Activated naive CD4-positive, alpha-beta T cell treated with anti-CD3 and anti-CD28 coated beads for 36 hours (primary cell): ENCODE measurements around the gene FANCM. TPM values are rescaled to one million over a fixed set of nuclear protein-coding genes. Genes with fewer than 3 reads are reported as not detected.
"Not testable (repeated sequence)": the region's sequence is repeated elsewhere in the genome, so short reads cannot be mapped to it uniquely, and the experiment has no call there.

ENCODE experiments used
- CTCF ChIA-PET: fragments of 350-600 bp; sonication (Branson Sonifier 250); formaldehyde crosslinking; loops from one replicate; lab custom pipeline; 2021; ENCODE audit warnings: antibody characterized with exemption; lab: Charles Lee
- DNase-seq: peaks from one replicate; pipeline ENCODE4 v3.0.0-alpha.2; 2020
- H3K27ac Mint-ChIP-seq: one replicate; pipeline ENCODE4 v1.8.0; 2021; ENCODE audit warnings: mild to moderate bottlenecking, mixed read lengths
- H3K27me3 Mint-ChIP-seq: one replicate; pipeline ENCODE4 v1.8.0; 2021; ENCODE audit warnings: low read depth, mixed read lengths
- H3K36me3 Mint-ChIP-seq: one replicate; pipeline ENCODE4 v1.8.0; 2021; ENCODE audit warnings: low read depth, mixed read lengths
- H3K4me1 Mint-ChIP-seq: one replicate; pipeline ENCODE4 v1.8.0; 2021; ENCODE audit warnings: low read depth, mixed read lengths
- H3K4me3 Mint-ChIP-seq: one replicate; pipeline ENCODE4 v1.8.0; 2021; ENCODE audit warnings: mild to moderate bottlenecking, moderate library complexity, mixed read lengths
- H3K9me3 Mint-ChIP-seq: one replicate; pipeline ENCODE4 v1.8.0; 2021; ENCODE audit warnings: mixed read lengths
- intact Hi-C: fragments of 100-400 bp; cut with micrococcal nuclease; formaldehyde crosslinking; loops from one replicate; pipeline ENCODE4 v1.15.1; 2023
- total RNA-seq, 2 experiments: library from RNA; stranded (reverse); gene quantifications; one replicate each; pipeline ENCODE4 v1.2.3, GENCODE V29; 2021

FANCM gene
- total RNA-seq, 2 experiments from 2014 or later, result 15.3 to 16.3 TPM

DNA sequence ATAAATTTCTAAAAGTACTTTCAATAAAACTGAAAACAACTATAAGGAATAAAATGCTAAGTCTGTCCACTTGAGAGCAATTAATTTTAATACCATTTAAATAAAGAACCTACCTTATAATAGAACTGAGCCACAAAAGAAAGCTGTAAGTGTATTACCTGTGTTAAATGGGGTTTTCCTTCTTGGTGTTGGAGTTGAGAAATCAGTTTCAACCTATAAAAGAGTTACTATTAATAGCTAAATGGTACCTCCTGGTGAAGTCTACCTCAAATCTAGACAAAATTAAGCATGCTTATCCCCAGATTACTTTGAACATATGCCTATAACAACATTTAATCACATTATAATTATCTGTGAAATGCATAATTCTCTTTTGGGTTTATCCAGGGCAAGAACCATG is 68.5 kb downstream of the FANCM start:
- intact Hi-C loops, result no loop called here
- H3K9me3 Mint-ChIP-seq, result no peaks in the 10 kb centered on the region
- peaks cover 3% of the 10 kb centered on the region for H3K4me1 Mint-ChIP-seq
- no peak for DNase-seq
- no peaks in the 10 kb centered on the region for H3K27me3 Mint-ChIP-seq
- peaks cover 20% of the 10 kb centered on the region for H3K36me3 Mint-ChIP-seq
- no peak overlapping the region for H3K27ac Mint-ChIP-seq
- CTCF ChIA-PET, result no interaction called here
- H3K4me3 Mint-ChIP-seq, result no peak overlapping the region

GRCh38 chr14:45210159-45210558 is 74.4 kb downstream of the FANCM start:
- no peaks in the 10 kb centered on the region for H3K27me3 Mint-ChIP-seq

GRCh38 chr14:45211295-45211694 is 75.6 kb downstream of the FANCM start:
- Mint-ChIP-seq H3K27me3 (no peaks in the 10 kb centered on the region), H3K4me1 (no peaks in the 10 kb centered on the region), H3K36me3 (peaks cover 28% of the 10 kb centered on the region), H3K27ac (no peak overlapping the region), H3K4me3 (no peak overlapping the region), H3K9me3 (no peaks in the 10 kb centered on the region)
- CTCF ChIA-PET, result no interaction called here
- DNase-seq, result no peak
- intact Hi-C loops, result no loop called here

More at GRCh38 chr14:45210159-45210558, 74.4 kb downstream of the FANCM start:
- no peaks in the 10 kb centered on the region for H3K4me1 Mint-ChIP-seq
- H3K27ac Mint-ChIP-seq, result no peak overlapping the region
- H3K4me3 Mint-ChIP-seq, result no peak overlapping the region
- intact Hi-C loops, result no loop called here
- peaks cover 30% of the 10 kb centered on the region for H3K36me3 Mint-ChIP-seq
- H3K9me3 Mint-ChIP-seq, result no peaks in the 10 kb centered on the region
- DNase-seq, result no peak
- CTCF ChIA-PET, result no interaction called here

DNA sequence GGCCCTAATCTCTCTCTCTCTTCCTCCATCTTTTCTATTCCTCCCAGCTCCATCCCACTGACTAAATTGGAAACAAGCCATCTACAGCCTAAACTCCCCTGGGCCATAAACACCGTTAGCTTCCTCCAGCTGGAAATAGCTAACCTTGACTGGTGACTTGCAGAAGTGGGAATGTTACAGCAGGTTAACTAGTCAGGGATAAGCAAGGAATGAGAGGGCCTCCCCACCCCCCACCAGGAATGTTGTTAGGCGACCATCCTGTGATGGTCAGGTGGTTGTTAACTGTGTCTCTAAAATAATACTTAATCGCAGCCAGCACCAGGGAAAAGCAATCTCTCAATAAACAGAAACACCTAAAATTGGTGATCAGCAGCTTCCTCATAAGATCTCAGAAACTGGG is 76.5 kb downstream of the FANCM start:
- intact Hi-C loops, result no loop called here
- Mint-ChIP-seq H3K4me3 (no peak overlapping the region), H3K4me1 (no peaks in the 10 kb centered on the region), H3K36me3 (peaks cover 25% of the 10 kb centered on the region), H3K27ac (no peak overlapping the region), H3K27me3 (no peaks in the 10 kb centered on the region), H3K9me3 (no peaks in the 10 kb centered on the region)
- CTCF ChIA-PET, result interaction anchor here (0.6 kb wide), 1 partner anchor 22 kb away, joined by 4 read pairs; no protein-coding TSS in a partner anchor
- no peak for DNase-seq

- H3K36me3 Mint-ChIP-seq, result peaks cover 35% of the 10 kb centered on the region
Measured at GRCh38 chr14:45213716-45214115, 78.0 kb downstream of the FANCM start.

GRCh38 chr14:45214341-45214740 is 78.6 kb downstream of the FANCM start:
- H3K9me3 Mint-ChIP-seq, H3K27me3 Mint-ChIP-seq, H3K27ac Mint-ChIP-seq, intact Hi-C loops, DNase-seq, H3K4me3 Mint-ChIP-seq, CTCF ChIA-PET, H3K4me1 Mint-ChIP-seq: not testable (repeated sequence)
- peaks cover 32% of the 10 kb centered on the region for H3K36me3 Mint-ChIP-seq

More at GRCh38 chr14:45213716-45214115, 78.0 kb downstream of the FANCM start:
- CTCF ChIA-PET, H3K27me3 Mint-ChIP-seq, H3K4me3 Mint-ChIP-seq, H3K4me1 Mint-ChIP-seq, intact Hi-C loops, DNase-seq, H3K27ac Mint-ChIP-seq, H3K9me3 Mint-ChIP-seq: not testable (repeated sequence)

GRCh38 chr14:45222485-45223262 is 86.9 kb downstream of the FANCM start:
- no peak for DNase-seq
- Mint-ChIP-seq H3K9me3 (no peaks in the 10 kb centered on the region), H3K4me1 (peaks cover 14% of the 10 kb centered on the region), H3K27ac (peak overlapping the region; percentile 8), H3K36me3 (peaks cover 42% of the 10 kb centered on the region), H3K4me3 (no peak overlapping the region), H3K27me3 (no peaks in the 10 kb centered on the region)
- CTCF ChIA-PET, result interaction anchor here (1.7 kb wide), 1 partner anchor 31 kb away, joined by 3 read pairs; no protein-coding TSS in a partner anchor
- intact Hi-C loops, result no loop called here

- Mint-ChIP-seq H3K27me3 (no peaks in the 10 kb centered on the region), H3K4me3 (no peak overlapping the region), H3K4me1 (peaks cover 14% of the 10 kb centered on the region), H3K36me3 (peaks cover 57% of the 10 kb centered on the region), H3K27ac (no peak overlapping the region), H3K9me3 (no peaks in the 10 kb centered on the region)
- intact Hi-C loops, result no loop called here
- CTCF ChIA-PET, result no interaction called here
- DNase-seq, result no peak
Measured at GRCh38 chr14:45227566-45227965, 91.8 kb downstream of the FANCM start.

DNA sequence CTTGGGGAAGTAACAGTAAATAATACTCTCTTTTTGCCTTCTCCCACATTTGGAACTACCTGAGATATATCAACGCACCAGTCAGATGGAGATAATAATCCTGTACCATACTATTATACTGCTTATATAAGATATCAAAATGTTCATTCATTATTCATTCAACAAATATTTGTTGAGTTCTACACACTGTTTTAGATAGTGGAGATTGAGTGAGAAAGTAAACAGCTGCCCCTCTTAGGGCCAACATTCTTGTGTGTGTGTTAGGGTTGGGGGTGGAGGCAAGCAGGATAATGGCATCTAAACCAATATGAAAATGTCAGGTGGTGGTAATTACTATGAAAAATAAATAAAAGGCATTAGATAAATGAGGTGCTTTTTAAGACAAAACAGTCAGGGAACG is 103.3 kb downstream of the FANCM start:
- CTCF ChIA-PET, result interaction anchor here (0.7 kb wide), 1 partner anchor 10 kb away, joined by 4 read pairs; no protein-coding TSS in a partner anchor
- Mint-ChIP-seq H3K4me3 (no peak overlapping the region), H3K9me3 (no peaks in the 10 kb centered on the region), H3K4me1 (no peaks in the 10 kb centered on the region), H3K27me3 (no peaks in the 10 kb centered on the region), H3K36me3 (peaks cover 32% of the 10 kb centered on the region), H3K27ac (no peak overlapping the region)
- intact Hi-C loops, result no loop called here
- DNase-seq, result no peak

- Mint-ChIP-seq H3K4me1 (no peaks in the 10 kb centered on the region), H3K4me3 (no peak overlapping the region), H3K9me3 (no peaks in the 10 kb centered on the region), H3K36me3 (peaks cover 22% of the 10 kb centered on the region), H3K27ac (no peak overlapping the region), H3K27me3 (no peaks in the 10 kb centered on the region)
- intact Hi-C loops, result no loop called here
- DNase-seq, result no peak
- CTCF ChIA-PET, result interaction anchor here (1.6 kb wide), 1 partner anchor 11 kb away, joined by 5 read pairs; the partner anchor contains the start of gene MIS18BP1
Measured at GRCh38 chr14:45242706-45243105, 107.0 kb downstream of the FANCM start.

DNA sequence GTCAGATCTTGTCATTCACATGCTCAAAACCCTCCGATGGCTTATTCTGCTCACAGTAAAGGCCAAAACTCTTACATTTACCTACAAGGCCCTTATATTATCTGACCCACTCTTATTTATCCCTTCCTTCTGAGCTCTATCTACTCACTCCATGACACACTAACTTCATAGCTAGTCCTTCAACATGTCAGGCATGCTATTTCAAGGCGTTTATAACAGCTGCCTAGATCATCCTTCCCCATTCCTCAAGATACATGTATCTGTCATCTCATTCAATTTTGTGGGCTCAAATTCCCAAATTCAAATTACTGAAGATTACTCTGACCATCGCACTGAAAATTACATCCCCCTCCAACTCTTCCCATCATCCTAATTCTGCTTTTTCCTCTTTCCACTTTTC is 110.4 kb downstream of the FANCM start:
- H3K36me3 Mint-ChIP-seq, result peaks cover 11% of the 10 kb centered on the region
- CTCF ChIA-PET, result no interaction called here

DNA sequence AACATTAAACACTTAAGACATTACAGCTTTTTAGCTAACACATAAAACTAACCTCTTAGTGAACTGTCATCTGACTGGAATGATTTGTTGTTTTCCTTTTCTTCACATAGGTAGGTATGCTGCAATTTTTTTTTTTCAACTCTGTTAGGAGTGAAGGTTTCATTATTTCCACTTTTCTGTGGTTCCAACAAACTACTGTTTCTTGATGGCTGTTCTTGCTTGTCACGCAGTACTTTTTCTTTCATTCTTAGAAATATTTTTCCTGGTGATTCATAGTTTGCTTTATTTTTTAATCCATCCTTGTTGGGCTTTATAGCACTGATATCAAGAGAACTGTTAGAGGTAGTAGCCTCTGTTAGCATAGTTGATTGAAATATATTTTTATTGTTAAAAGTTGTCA is 111.0 kb downstream of the FANCM start:
- no peak for DNase-seq
- CTCF ChIA-PET, result no interaction called here
- intact Hi-C loops, result no loop called here
- H3K36me3 Mint-ChIP-seq, result peaks cover 9% of the 10 kb centered on the region
- H3K9me3 Mint-ChIP-seq, result no peaks in the 10 kb centered on the region
- H3K4me3 Mint-ChIP-seq, result no peak overlapping the region
- H3K27me3 Mint-ChIP-seq, result no peaks in the 10 kb centered on the region
- H3K27ac Mint-ChIP-seq, result no peak overlapping the region
- peaks cover 15% of the 10 kb centered on the region for H3K4me1 Mint-ChIP-seq

More for the DNA sequence above, 110.4 kb downstream of the FANCM start:
- H3K27me3 Mint-ChIP-seq, result no peaks in the 10 kb centered on the region
- peaks cover 10% of the 10 kb centered on the region for H3K4me1 Mint-ChIP-seq
- H3K4me3 Mint-ChIP-seq, result no peak overlapping the region
- intact Hi-C loops, result no loop called here
- no peaks in the 10 kb centered on the region for H3K9me3 Mint-ChIP-seq
- no peak overlapping the region for H3K27ac Mint-ChIP-seq
- DNase-seq, result no peak

- Mint-ChIP-seq H3K9me3 (no peaks in the 10 kb centered on the region), H3K4me3 (no peak overlapping the region), H3K4me1 (peaks cover 15% of the 10 kb centered on the region), H3K27ac (no peak overlapping the region), H3K27me3 (no peaks in the 10 kb centered on the region), H3K36me3 (peaks cover 4% of the 10 kb centered on the region)
- no peak for DNase-seq
- intact Hi-C loops, result no loop called here
- CTCF ChIA-PET, result interaction anchor here (0.6 kb wide), 1 partner anchor 305 kb away, joined by 3 read pairs; no protein-coding TSS in a partner anchor
Measured at GRCh38 chr14:45247427-45247826, 111.7 kb downstream of the FANCM start.
